GM19468 (cell line): Measurements from ENCODE around the gene U2AF1L4.
A peak's percentile ranks its signal among the peaks of the same experiment; 100 is the strongest.
"Not testable (repeated sequence)": the region's sequence is repeated elsewhere in the genome, so short reads cannot be mapped to it uniquely, and the experiment has no call there.

Experiments used
- ATAC-seq: cut with Tn5 transposase; IDR thresholded peaks from one replicate; pipeline ENCODE4 v1.9.1; 2021; ENCODE audit warnings: mild to moderate bottlenecking, moderate library complexity, moderate number of reproducible peaks; ENCODE audit not compliant: unreplicated experiment; ENCODE audit errors: extremely low read depth

U2AF1L4 gene

DNA sequence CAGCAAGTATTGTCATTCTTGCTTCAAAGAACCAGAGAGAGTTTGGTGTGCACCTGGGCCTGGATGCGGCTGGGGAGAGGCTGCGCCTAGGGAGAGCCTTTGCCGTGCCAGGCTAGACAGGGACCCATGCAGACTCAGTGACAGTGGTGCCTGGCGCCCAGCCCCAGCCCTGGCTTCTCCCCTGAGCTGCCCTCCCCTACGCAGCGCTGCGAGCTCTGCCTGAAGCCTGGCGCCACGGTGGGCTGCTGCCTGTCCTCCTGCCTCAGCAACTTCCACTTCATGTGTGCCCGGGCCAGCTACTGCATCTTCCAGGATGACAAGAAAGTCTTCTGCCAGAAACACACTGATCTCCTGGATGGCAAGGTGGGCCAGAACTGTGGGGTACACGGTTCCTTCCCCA lies 15.5 kb downstream of the U2AF1L4 start:
- no peak for ATAC-seq

DNA sequence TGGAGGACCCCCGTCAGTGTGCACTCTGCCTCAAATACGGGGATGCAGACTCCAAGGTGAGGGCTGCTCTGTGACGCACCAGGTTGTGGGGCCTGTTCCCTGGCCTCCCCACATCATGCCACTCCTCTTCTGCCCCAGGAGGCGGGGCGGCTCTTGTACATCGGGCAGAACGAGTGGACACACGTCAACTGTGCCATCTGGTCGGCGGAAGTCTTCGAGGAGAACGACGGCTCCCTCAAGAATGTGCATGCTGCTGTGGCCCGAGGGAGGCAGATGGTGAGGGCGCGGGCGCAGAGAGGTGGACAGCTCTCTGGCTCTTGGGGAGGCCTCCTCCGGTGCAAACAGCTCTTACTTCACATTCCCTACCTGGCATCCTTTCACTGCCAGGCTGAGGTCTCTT lies 16.2 kb downstream of the U2AF1L4 start:
- no peak for ATAC-seq

DNA sequence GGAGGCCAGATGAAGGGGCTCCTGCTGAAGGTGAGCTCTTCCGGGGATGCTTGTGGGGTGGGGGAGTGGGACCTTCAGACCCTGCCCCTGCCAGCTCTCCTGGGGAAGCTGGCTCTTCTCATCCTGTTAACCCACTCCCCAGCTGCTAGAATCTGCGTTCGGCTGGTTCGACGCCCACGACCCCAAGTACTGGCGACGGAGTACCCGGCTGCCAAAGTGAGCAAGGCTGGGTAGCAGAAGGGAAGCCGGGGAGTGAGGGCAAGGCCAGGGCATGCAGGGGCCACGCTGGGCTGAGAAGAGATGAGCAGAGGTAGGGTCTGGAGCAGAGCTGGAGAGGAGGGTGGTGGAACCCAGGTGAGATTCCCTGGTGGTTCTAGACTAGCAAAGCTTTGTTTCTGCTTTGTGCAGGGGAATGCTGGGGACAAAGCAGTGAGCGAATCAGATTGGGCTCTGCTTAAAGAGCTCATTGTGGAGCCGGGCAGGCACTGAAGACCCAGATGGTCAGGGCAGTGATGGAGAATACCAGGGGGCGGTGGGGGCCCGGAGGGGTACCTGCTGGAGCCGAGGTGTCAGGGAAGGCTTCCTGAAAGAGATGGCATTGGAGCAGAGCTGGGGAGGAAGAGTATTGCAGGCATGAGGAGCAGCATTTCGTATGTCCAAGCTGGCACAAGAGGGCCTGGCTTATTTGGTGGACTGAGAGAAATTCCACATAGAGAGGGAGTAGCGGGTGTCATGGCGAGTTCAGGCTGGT lies 17.1 kb downstream of the U2AF1L4 start:
- no peak for ATAC-seq

DNA sequence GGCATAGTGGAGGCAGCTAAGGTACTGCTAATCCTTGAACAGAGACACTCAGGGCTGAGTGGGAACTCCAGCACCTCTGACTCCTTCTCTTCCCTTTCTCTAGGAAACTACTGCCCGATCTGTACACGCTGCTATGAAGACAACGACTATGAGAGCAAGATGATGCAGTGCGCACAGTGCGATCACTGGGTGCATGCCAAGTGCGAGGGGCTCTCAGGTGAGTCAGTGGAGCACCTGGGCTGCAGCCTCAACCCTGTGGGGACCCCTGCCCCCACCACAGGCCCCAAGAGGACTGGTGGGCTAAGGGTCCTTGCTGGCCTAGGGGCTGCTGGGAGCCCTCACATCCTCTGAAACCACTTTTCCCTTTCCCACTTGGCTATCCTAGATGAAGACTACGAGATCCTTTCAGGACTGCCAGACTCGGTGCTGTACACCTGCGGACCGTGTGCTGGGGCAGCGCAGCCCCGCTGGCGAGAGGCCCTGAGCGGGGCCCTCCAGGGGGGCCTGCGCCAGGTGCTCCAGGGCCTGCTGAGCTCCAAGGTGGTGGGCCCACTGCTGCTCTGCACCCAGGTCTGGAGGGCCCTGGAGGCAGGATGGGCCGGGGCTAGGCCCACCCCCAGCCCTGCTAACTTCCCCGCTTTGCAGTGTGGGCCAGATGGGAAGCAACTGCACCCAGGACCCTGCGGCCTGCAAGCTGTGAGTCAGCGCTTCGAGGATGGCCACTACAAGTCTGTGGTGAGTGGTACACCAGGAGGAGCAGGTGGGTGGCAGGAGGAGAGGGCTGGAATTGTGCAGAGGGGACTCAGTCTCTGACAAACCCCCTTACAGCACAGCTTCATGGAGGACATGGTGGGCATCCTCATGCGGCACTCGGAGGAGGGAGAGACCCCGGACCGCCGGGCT lies 17.9 kb downstream of the U2AF1L4 start:
- no peak for ATAC-seq

DNA sequence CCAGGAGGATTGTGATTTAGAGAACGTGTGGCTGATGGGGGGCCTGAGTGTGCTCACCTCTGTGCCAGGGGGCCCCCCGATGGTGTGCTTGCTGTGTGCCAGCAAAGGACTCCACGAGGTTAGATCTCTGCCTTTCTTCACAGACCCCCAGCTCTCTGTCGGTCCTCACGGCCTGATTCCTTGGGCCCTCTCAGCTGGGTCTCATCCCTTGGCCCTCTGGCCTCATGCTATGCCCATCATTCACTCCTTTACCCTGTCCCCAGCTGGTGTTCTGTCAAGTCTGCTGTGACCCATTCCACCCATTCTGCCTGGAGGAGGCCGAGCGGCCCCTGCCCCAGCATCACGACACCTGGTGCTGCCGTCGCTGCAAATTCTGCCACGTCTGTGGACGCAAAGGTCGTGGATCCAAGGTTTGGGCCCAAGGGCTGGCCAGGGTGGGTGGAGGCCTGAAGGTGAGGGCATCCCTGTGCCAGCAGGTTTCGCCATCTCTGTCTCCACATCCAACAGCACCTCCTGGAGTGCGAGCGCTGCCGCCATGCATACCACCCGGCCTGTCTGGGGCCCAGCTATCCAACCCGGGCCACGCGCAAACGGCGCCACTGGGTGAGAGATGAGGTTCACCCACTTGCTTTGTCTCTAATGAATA lies 19.9 kb downstream of the U2AF1L4 start:
- no peak for ATAC-seq

DNA sequence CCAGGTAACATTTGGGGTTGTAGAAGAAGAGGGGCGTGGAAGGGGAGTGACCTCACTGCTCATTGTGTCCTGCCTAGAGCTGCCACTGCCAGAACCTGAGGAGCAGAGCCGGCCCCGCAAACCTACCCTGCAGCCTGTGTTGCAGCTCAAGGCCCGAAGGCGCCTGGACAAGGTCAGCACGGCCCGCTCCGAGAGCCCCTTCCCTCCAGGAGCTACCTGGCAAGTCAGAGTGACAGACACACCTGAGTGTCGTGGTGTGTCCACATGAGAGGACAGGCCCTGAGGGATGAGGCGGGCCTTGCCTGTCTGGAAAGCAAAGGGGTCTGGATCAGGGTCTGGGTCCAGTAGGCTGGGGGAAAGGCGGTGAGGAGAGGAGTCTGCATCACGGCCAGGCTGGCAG lies 20.7 kb downstream of the U2AF1L4 start:
- no peak for ATAC-seq

DNA sequence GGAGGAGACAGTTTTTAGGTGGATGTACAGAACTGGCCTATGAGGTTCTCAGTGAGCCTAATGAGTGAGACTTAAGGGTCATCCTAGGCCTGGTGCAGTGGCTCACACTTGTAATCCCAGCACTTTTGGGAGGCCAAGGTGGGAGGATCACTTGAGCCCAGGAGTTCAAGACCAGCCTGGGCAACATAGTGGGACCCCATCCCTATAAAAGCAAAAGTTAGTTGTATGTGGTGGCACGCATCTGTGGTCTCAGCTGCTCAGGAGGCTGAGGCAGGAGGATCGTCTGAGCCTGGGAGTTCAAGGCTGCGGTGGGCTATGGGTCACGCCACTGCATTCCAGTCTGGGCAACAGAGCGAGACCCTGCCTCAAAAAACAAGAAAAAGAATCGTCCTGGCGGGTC lies 21.1 kb downstream of the U2AF1L4 start:
- ATAC-seq, result not testable (repeated sequence)

DNA sequence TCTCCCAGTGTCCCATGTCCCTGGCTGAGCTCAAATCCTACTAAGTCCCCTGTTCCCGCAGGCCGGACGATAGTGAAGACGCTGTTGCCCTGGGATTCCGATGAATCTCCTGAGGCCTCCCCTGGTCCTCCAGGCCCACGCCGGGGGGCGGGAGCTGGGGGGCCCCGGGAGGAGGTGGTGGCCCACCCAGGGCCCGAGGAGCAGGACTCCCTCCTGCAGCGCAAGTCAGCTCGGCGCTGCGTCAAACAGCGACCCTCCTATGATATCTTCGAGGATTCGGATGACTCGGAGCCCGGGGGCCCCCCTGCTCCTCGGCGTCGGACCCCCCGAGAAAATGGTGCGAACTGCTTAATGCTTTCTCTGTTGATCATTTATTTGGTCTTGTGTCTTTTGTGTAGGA lies 21.5 kb downstream of the U2AF1L4 start:
- no peak for ATAC-seq

DNA sequence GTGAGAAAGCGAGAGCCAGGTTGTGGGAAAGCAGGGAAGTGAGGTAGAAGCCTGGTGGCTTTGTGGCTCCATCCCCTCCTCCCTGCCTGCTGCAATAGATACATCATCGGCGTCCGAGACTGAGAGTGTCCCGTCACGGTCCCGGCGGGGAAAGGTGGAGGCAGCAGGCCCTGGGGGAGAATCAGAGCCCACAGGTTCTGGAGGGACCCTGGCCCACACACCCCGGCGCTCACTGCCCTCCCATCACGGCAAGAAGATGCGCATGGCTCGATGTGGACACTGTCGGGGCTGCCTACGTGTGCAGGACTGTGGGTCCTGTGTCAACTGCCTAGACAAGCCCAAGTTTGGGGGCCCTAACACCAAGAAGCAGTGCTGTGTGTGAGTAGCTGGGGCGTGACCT lies 22.3 kb downstream of the U2AF1L4 start:
- no peak for ATAC-seq

DNA sequence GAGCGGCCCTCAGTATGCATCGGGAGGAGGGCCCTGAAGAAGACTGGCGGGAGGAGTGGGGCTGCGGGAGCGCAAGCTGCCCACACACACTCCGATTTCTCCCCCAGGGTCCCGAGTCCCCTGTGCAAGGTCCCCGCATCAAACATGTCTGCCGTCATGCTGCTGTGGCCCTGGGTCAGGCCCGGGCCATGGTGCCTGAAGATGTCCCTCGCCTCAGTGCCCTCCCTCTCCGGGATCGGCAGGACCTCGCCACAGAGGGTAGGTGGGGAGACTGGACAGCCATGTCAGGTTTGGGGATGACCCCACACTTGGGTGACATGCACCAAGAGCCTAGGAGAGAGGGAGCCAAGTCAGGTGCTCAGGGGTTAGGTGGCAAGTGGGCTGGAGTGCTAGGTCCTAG lies 22.8 kb downstream of the U2AF1L4 start:
- ATAC-seq, result no peak

DNA sequence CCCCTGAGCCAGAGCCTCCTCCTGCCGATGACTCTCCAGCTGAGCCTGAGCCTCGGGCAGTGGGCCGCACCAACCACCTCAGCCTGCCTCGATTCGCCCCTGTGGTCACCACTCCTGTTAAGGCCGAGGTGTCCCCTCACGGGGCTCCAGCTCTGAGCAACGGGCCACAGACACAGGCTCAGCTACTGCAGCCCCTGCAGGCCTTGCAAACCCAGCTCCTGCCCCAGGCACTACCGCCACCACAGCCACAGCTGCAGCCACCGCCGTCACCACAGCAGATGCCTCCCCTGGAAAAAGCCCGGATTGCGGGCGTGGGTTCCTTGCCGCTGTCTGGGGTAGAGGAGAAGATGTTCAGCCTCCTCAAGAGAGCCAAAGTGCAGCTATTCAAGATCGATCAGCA lies 23.8 kb downstream of the U2AF1L4 start:
- ATAC-seq, result no peak

DNA sequence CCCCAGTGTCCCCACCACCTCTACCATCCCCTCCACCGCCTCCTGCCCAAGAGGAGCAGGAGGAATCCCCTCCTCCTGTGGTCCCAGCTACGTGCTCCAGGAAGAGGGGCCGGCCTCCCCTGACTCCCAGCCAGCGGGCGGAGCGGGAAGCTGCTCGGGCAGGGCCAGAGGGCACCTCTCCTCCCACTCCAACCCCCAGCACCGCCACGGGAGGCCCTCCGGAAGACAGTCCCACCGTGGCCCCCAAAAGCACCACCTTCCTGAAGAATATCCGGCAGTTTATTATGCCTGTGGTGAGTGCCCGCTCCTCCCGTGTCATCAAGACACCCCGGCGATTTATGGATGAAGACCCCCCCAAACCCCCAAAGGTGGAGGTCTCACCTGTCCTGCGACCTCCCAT lies 24.6 kb downstream of the U2AF1L4 start:
- no peak for ATAC-seq

DNA sequence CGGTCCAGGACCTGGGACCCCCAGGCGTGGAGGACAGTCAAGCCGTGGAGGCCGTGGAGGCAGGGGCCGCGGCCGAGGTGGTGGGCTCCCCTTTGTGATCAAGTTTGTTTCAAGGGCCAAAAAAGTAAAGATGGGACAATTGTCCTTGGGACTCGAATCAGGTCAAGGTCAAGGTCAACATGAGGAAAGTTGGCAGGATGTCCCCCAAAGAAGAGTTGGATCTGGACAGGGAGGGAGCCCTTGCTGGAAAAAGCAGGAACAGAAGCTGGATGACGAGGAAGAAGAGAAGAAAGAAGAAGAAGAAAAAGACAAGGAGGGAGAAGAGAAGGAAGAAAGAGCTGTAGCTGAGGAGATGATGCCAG lies 25.1 kb downstream of the U2AF1L4 start:
- no peak for ATAC-seq

DNA sequence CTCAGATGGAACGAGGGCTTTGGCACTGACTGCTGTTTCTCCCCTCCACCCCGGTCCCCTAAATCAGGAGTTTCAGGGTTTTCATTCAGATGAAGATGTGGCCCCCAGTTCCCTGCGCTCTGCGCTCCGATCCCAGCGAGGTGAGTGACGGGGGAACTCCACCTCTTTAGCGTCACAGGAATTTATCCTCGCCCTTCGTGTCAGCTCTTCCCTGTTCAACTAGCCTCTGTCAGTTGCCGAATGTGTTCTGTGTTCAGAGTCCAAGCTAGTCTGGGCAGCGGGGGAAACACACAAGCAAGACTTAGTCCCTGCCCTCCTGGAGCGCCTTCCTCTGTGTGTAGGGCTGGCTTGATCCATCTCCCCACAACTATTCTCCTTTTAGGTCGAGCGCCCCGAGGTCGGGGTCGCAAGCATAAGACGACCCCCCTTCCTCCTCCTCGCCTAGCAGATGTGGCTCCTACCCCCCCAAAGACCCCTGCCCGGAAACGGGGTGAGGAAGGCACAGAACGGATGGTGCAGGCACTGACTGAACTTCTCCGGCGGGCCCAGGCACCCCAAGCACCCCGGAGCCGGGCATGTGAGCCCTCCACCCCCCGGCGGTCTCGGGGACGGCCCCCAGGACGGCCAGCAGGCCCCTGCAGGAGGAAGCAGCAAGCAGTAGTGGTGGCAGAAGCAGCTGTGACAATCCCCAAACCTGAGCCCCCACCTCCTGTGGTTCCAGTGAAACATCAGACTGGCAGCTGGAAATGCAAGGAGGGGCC lies 25.6 kb downstream of the U2AF1L4 start:
- no peak for ATAC-seq

DNA sequence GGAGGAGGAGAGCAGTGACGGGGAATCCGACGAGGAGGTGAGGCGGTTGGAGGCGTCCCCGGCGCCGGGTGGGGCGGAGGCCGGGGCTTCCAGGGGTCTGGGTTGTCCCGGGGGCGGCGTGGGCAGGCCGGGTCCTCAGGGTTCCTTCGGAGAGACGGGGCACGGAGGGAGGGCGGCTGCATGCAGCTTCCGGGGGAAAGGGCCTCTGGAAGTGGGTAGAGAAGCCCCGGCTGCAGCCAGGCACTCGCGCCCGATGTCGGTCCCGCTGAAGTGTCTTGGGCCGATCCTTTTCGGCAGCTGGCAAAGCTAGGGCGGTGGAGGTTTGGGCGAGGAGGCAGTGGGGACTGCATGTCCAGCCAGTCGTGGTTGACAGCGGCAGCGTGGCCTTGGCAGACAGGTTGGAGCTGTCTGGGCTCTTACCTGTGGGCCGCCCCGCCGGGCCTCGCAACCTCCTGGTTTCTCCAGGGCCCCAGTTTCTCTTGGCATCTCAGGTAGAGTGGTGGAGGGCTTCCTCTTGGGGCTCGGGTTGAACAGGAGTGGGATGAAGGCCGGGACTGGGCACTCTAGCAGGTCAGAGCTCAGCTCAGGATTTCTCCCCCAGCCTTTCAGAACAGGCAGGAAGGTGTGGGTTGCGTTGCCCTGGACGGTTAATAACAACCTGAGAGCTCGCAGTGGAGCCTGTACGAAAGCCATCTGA lies 26.7 kb downstream of the U2AF1L4 start:
- no peak for ATAC-seq

DNA sequence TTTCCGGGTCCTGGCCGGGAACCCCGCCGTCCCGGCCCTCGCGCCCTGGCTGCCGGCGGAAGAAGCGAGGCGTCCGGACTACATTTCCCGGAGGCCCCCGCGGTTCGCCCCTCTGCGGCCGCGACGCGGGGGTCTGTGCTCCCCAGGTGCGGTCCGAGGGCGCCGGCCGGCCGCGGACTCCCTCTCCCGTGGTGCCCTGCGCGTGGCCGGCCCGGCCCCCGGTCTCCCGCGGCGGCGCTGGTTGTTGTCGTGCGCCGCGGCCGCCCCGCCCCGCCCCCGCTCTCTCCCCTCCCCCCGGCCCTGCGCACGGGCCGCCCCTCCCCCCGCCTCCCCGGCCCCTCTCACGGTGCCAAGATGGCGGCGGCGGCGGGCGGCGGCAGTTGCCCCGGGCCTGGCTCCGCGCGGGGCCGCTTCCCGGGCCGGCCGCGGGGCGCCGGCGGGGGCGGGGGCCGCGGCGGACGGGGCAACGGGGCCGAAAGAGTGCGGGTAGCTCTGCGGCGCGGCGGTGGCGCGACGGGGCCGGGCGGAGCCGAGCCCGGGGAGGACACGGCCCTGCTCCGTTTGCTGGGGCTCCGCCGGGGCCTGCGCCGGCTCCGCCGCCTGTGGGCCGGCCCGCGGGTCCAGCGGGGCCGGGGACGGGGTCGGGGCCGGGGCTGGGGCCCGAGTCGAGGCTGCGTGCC lies 27.4 kb downstream of the U2AF1L4 start, which contains the start of gene KMT2B:
KMT2B (plus strand) TSS at position 339 of the 680 bp plus-strand sequence; CDS start at position 355, 16 bp downstream.
- no peak for ATAC-seq

DNA sequence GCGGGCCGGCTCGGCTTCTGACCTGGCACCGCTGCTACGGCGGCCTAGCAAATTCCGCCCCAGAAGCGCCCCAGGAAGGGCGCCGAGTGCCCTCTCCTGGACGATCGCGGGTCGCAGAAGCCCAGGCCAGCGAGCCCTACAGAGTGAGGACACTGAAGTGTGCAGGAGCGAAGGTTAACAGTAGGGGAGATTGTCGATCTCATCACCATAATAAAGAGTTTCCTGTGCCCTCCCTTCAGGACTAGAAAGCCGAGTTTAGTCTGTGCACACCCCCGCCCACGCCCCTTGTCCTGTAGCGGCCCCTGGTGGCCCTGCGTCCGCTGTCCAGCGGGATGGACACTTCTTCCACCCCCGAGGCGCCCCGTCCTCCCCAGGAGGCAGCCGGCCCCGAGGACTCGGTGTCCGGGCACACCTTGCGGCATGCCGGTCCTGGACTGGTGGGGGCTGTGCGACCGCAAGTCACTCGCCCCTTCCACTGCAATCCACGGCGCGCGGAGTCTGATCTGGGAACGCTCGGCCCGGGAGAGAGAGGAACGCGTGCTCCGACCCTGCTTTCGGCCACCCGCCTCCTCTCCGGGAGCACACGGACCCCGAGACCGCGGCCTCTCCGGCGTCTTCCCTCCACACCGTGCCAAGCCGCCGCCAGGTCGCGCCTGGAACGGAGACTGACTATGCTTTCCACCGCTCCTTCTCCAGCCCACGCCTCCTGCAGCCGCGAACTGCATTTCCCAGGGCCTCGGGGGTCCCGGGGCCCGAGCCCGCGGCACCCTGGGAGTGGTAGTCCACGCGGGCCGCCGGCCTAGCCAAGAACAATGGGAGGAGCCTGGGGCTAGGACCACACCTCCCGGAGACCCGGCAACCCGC lies 28.2 kb downstream of the U2AF1L4 start:
- ATAC-seq, result peak; percentile 59
